Thyroid gland (tissue), 4 donors: ENCODE results near the gene WHRN.

ENCODE experiments used
- CTCF ChIP-seq, 6 experiments: fragments of 200-600 bp in 3 of 6; fragments of 450-650 bp in 3 of 6; sonication (generic) in 3 of 6; IDR thresholded peaks; one replicate each; pipeline ENCODE4 v1.5.1; 2016 to 2019; ENCODE audit warnings: antibody characterized with exemption in 6 of 6, mild to moderate bottlenecking in 2 of 6, inconsistent platforms in 1 of 6, moderate library complexity in 1 of 6
- POLR2A ChIP-seq, 2 donors: fragments of 450-650 bp; IDR thresholded peaks; one replicate each; pipeline ENCODE4 v1.6.1; 2017; ENCODE audit warnings: antibody characterized with exemption in 2 of 2, mild to moderate bottlenecking in 2 of 2, moderate library complexity in 1 of 2

DNA sequence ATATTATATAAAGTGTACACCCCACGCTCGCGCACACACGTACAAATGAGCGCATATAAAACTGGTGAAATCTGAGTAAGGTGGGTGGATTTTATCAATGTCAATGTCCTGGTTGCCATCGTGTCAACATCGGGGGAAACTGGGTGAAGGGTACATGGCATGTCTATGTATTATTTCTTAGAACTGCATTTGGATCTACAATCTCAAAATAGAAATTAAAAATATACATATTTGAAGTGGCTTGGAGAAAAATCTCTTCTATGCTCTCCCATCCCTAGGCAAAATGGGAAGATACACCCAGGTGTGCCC lies 763 bp upstream of the WHRN start:
- no peak for TF ChIP-seq POLR2A (IDR thresholded peaks at IDR 0.05)
- TF ChIP-seq CTCF (IDR thresholded peaks at IDR 0.05) = no peak
